ENCODE measurements around the gene ID3.

DNA sequence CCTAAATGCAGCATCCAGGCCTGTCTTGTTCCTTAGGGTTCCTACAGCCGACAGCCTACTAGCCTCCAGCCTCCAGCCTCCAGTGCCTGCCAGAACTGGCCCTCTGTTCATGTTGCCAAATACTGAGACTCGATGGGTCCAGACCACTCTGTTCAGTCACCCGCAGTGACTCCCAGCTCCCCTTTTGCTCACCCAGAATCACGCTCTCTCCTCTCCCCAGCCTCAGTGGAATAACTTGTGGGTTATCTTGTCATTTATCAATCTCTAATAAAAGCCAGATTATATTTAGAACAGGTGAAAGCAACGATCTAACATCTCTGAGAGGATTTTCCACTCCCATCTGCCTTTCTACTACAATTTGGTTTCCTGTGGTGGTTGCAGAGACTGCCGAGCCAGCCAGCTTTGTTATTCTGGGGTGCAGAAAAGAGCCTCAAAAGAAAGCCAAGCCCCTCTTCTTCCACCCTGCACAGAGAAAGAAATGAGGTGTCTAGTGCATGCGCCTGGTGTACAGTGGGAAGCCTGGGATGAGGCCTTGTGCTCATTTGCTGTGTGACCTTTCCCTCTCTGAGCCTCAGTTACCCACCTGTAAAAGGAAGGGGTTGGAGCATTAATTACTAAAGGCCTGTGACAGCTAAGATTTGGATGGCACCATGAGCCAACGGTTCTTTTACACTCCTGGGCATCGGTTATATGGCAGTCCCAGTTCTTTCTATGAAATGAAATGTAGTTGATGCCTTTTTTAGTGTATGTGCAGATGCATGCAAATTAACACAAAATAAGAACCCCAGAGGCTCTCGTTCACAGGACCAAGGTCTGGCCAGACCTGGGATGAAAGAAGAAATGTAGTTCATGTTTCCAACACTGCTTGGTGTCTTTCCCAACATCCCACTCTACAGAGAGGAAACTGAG is 42.9 kb upstream of the ID3 start:
- no peak for TF ChIP-seq EZH2 (IDR thresholded peaks at IDR 0.05; ENCODE audit: low read length, unreplicated experiment)
- TF ChIP-seq EZH2phosphoT487 (IDR thresholded peaks at IDR 0.05; ENCODE audit: borderline replicate concordance, low read length): no peak
- TF ChIP-seq, protein P1, sequence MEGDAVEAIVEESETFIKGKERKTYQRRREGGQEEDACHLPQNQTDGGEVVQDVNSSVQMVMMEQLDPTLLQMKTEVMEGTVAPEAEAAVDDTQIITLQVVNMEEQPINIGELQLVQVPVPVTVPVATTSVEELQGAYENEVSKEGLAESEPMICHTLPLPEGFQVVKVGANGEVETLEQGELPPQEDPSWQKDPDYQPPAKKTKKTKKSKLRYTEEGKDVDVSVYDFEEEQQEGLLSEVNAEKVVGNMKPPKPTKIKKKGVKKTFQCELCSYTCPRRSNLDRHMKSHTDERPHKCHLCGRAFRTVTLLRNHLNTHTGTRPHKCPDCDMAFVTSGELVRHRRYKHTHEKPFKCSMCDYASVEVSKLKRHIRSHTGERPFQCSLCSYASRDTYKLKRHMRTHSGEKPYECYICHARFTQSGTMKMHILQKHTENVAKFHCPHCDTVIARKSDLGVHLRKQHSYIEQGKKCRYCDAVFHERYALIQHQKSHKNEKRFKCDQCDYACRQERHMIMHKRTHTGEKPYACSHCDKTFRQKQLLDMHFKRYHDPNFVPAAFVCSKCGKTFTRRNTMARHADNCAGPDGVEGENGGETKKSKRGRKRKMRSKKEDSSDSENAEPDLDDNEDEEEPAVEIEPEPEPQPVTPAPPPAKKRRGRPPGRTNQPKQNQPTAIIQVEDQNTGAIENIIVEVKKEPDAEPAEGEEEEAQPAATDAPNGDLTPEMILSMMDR (conservative IDR thresholded peaks at IDR 0.05; ENCODE audit: low read depth, low read length): no peak
